ENCODE measurements around the gene WNK4.

- TF ChIP-seq CTCF (IDR thresholded peaks at IDR 0.05) (no peak), POLR2AphosphoS5 (IDR thresholded peaks at IDR 0.05; ENCODE audit: insufficient read depth in 1 of 2, low read depth in 1 of 2) (no peak)
Measured at GRCh38 chr17:42795061-42795460, 14.7 kb downstream of the WNK4 start.
